ENCODE measurements around the gene CTAGE6. TPM values are rescaled to one million over a fixed set of nuclear protein-coding genes. Genes with fewer than 3 reads are reported as not detected.
"Not testable (repeated sequence)": the region's sequence is repeated elsewhere in the genome, so short reads cannot be mapped to it uniquely, and the experiment has no call there.

Gene CTAGE6
- total RNA-seq, 1 donor from 2014 or later: 0.88 TPM

GRCh38 chr7:143715543-143716193, 41.8 kb downstream of the CTAGE6 start:
- not testable (repeated sequence) for DNase-seq (ENCODE audit: extremely low read depth, low read depth, low spot score)

- DNase-seq (ENCODE audit: extremely low read depth, low read depth, low spot score): not testable (repeated sequence)
Observed at GRCh38 chr7:143714581-143715454, 42.7 kb downstream of the CTAGE6 start.

GRCh38 chr7:143712381-143712780, 45.1 kb downstream of the CTAGE6 start:
- peak; percentile 7 for DNase-seq (ENCODE audit: extremely low read depth, low read depth, low spot score)

DNA sequence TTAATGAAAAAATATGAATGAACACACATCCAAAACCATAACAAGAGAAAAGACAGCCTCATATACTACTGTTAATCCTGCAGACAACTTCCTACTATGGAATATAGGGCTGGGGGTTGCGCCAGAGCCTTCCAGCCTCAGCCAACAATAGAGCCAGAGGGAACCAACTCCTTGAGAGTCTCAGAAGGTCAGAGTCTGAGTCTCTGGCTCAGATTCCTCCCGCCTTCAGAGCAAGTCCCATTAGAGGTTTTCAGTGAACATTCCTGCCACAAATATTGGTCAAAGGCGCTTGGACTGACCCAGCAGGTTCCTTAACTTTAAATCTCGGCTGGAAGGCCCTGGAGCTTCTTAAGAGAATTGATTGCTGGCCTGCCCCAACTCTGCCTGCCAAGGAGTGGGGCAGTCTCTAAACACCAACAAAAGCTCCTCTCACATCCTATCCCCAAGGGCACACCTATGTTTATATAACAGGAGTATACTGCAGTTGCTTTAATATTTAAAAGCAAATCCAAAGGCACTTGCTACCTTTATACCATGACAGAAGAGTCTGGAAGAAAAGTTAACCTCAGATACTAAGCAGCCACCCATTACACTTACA, 45.7 kb downstream of the CTAGE6 start:
- not testable (repeated sequence) for DNase-seq (ENCODE audit: extremely low read depth, low read depth, low spot score)

DNA sequence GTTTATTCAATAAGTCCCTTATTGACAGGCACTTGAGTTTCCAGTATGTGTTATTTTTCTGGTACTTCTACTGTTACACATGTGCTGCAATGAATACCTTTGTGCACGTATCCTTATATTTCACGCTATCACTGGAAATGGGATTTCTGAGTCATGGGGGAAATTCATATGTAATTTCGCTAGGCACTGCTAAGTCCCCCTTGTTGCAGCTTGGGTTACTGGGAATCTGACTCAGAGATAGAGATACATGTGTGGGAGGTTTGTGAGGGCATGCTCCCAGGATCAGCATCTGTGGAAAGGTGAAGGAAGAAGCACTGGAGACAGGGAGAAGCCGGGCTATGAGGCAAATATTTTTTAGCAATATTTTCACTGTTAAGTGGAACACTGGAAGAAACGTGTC, 47.6 kb downstream of the CTAGE6 start:
- not testable (repeated sequence) for DNase-seq (ENCODE audit: extremely low read depth, low read depth, low spot score)

Other genes starting within 250 kb of the CTAGE6 start
- not detected in 2 replicates for gene CTAGE15, start 185.9 kb downstream of the CTAGE6 start, total RNA-seq
- gene TCAF2, start 136.7 kb downstream of the CTAGE6 start, total RNA-seq: 18.5 and 26.6 TPM in 2 replicates
- gene TCAF1, start 144.5 kb upstream of the CTAGE6 start, total RNA-seq: 56.3 and 63.1 TPM in 2 replicates
- gene OR2F2, start 177.5 kb upstream of the CTAGE6 start, total RNA-seq: 0.23 TPM in 1 of 2 replicates, not detected in the other
- gene OR2F1, start 197.1 kb upstream of the CTAGE6 start, total RNA-seq: not detected in 2 replicates
- gene OR6B1, start 242.6 kb upstream of the CTAGE6 start, total RNA-seq: not detected in 2 replicates